Occipital lobe (tissue), 2 donors: ENCODE data around the gene PLEKHN1. TPM values are rescaled to one million over a fixed set of nuclear protein-coding genes. Genes with fewer than 3 reads are reported as not detected.
"Not testable (repeated sequence)": the region's sequence is repeated elsewhere in the genome, so short reads cannot be mapped to it uniquely, and the experiment has no call there.

Experiments
- DNase-seq: peaks from one replicate; lab custom pipeline; 2025; lab: John Stamatoyannopoulos, UW
- total RNA-seq: library from RNA; depleted of rRNA; stranded (reverse); fragments of >200 nt; gene quantifications from one replicate; pipeline ENCODE4 v1.2.3, GENCODE V29; 2014

PLEKHN1 gene
- total RNA-seq, 1 donor from 2014 or later, result not detected

- no peak for DNase-seq
These were observed 7.4 kb downstream of the PLEKHN1 start for GRCh38 chr1:973459-974292.

GRCh38 chr1:974293-974640 lies 8.0 kb downstream of the PLEKHN1 start:
- DNase-seq, result no peak

GRCh38 chr1:974687-975328 lies 8.5 kb downstream of the PLEKHN1 start:
- no peak for DNase-seq

GRCh38 chr1:975365-975764 lies 9.1 kb downstream of the PLEKHN1 start:
- no peak for DNase-seq

- DNase-seq, result no peak
These were observed 9.8 kb downstream of the PLEKHN1 start for GRCh38 chr1:975896-976683.

GRCh38 chr1:976791-977190 lies 10.5 kb downstream of the PLEKHN1 start:
- not testable (repeated sequence) for DNase-seq

GRCh38 chr1:978069-978834 lies 12.0 kb downstream of the PLEKHN1 start:
- no peak for DNase-seq

GRCh38 chr1:978835-979743 lies 12.8 kb downstream of the PLEKHN1 start:
- DNase-seq, result no peak

GRCh38 chr1:979744-980072 lies 13.4 kb downstream of the PLEKHN1 start:
- no peak for DNase-seq

- no peak for DNase-seq
These were observed 13.9 kb downstream of the PLEKHN1 start for GRCh38 chr1:980137-980571.

GRCh38 chr1:980602-981395 lies 14.5 kb downstream of the PLEKHN1 start:
- no peak for DNase-seq

- DNase-seq, result no peak
These were observed 15.2 kb downstream of the PLEKHN1 start for GRCh38 chr1:981491-981954.

- no peak for DNase-seq
These were observed 15.8 kb downstream of the PLEKHN1 start, which contains the start of gene PERM1 for GRCh38 chr1:981955-982558. Gene PERM1 (minus strand): TSS chr1:982093. CDS start chr1:981029, 1,064 bp downstream.

- DNase-seq, result no peak
These were observed 16.6 kb downstream of the PLEKHN1 start for GRCh38 chr1:982765-983436.

GRCh38 chr1:983798-984475 lies 17.7 kb downstream of the PLEKHN1 start:
- DNase-seq, result no peak

- DNase-seq, result no peak
These were observed 18.2 kb downstream of the PLEKHN1 start for GRCh38 chr1:984476-984814.

- DNase-seq, result no peak
These were observed 18.8 kb downstream of the PLEKHN1 start for GRCh38 chr1:985126-985525.

- not testable (repeated sequence) for DNase-seq
These were observed 21.8 kb downstream of the PLEKHN1 start for GRCh38 chr1:988061-988460.
